GM19023 (cell line): ENCODE measurements around the gene CAP2.

Source experiments
- ATAC-seq: cut with Tn5 transposase; IDR thresholded peaks from one replicate; pipeline ENCODE4 v1.9.1; 2021; ENCODE audit warnings: mild to moderate bottlenecking, moderate library complexity; ENCODE audit not compliant: unreplicated experiment

Gene CAP2

GRCh38 chr6:17472653-17473183, 79.3 kb downstream of the CAP2 start:
- ATAC-seq = no peak

- no peak for ATAC-seq
These were observed 80.2 kb downstream of the CAP2 start for GRCh38 chr6:17473554-17473953.

GRCh38 chr6:17474289-17474688, 80.9 kb downstream of the CAP2 start:
- ATAC-seq = no peak

GRCh38 chr6:17475606-17476244, 82.3 kb downstream of the CAP2 start:
- ATAC-seq = no peak

- ATAC-seq = no peak
These were observed 83.1 kb downstream of the CAP2 start for GRCh38 chr6:17476511-17476910.

- no peak for ATAC-seq
These were observed 84.0 kb downstream of the CAP2 start for GRCh38 chr6:17477356-17477755.

- no peak for ATAC-seq
These were observed 85.0 kb downstream of the CAP2 start for GRCh38 chr6:17478223-17478907.

- no peak for ATAC-seq
These were observed 85.6 kb downstream of the CAP2 start for GRCh38 chr6:17478946-17479345.

GRCh38 chr6:17480476-17480875, 87.1 kb downstream of the CAP2 start:
- ATAC-seq = no peak

- ATAC-seq = no peak
These were observed 89.3 kb downstream of the CAP2 start for GRCh38 chr6:17482711-17483110.

- ATAC-seq = no peak
These were observed 90.1 kb downstream of the CAP2 start for GRCh38 chr6:17483391-17484016.

- ATAC-seq = no peak
These were observed 90.9 kb downstream of the CAP2 start for GRCh38 chr6:17484201-17484849.

GRCh38 chr6:17485181-17485580, 91.8 kb downstream of the CAP2 start:
- ATAC-seq = no peak

- ATAC-seq = no peak
These were observed 92.6 kb downstream of the CAP2 start for GRCh38 chr6:17485946-17486345.

- ATAC-seq = no peak
These were observed 93.3 kb downstream of the CAP2 start for GRCh38 chr6:17486680-17487079.

GRCh38 chr6:17490724-17491123, 97.3 kb downstream of the CAP2 start:
- ATAC-seq = no peak

- no peak for ATAC-seq
These were observed 98.2 kb downstream of the CAP2 start for GRCh38 chr6:17491416-17492142.

- no peak for ATAC-seq
These were observed 99.0 kb downstream of the CAP2 start for GRCh38 chr6:17492350-17492749.

- ATAC-seq = no peak
These were observed 99.9 kb downstream of the CAP2 start for GRCh38 chr6:17493286-17493685.

- ATAC-seq = no peak
These were observed 100.8 kb downstream of the CAP2 start for GRCh38 chr6:17494177-17494576.

- ATAC-seq = no peak
These were observed 101.5 kb downstream of the CAP2 start for GRCh38 chr6:17494919-17495318.
